ENCODE results near the gene TTC33.

GRCh38 chr5:40736103-40736875 is 19.5 kb downstream of the TTC33 start:
- TF ChIP-seq, protein P1, sequence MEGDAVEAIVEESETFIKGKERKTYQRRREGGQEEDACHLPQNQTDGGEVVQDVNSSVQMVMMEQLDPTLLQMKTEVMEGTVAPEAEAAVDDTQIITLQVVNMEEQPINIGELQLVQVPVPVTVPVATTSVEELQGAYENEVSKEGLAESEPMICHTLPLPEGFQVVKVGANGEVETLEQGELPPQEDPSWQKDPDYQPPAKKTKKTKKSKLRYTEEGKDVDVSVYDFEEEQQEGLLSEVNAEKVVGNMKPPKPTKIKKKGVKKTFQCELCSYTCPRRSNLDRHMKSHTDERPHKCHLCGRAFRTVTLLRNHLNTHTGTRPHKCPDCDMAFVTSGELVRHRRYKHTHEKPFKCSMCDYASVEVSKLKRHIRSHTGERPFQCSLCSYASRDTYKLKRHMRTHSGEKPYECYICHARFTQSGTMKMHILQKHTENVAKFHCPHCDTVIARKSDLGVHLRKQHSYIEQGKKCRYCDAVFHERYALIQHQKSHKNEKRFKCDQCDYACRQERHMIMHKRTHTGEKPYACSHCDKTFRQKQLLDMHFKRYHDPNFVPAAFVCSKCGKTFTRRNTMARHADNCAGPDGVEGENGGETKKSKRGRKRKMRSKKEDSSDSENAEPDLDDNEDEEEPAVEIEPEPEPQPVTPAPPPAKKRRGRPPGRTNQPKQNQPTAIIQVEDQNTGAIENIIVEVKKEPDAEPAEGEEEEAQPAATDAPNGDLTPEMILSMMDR (IDR thresholded peaks at IDR 0.05), result peak; percentile 78; the same call in 1 of the 2 replicates
- TF ChIP-seq POLR2AphosphoS5 (IDR thresholded peaks at IDR 0.05; ENCODE audit: low read depth, low read length) (no peak), REST (IDR thresholded peaks at IDR 0.05; ENCODE audit: insufficient read depth in 1 of 2, low read depth in 2 of 2, low read length in 1 of 2) (no peak)
